MM.1S (cell line): ENCODE data around the gene ADGRV1.

ENCODE experiments used
- CTCF ChIP-seq: fragments of 300-600 bp; sonication (generic); IDR thresholded peaks from 2 replicates; pipeline ENCODE4 v1.5.1; 2016; ENCODE audit warnings: antibody characterized with exemption, low read length, mixed read lengths
- EZH2 ChIP-seq: fragments of 300-600 bp; sonication (generic); optimal IDR thresholded peaks from 2 replicates; pipeline ENCODE3; 2017; ENCODE audit warnings: low read depth, mild to moderate bottlenecking, antibody characterized with exemption, low read length, mixed read lengths
- EZH2phosphoT487 ChIP-seq: fragments of 300-600 bp; sonication (generic); IDR thresholded peaks from 2 replicates; pipeline ENCODE4 v1.6.1; 2018; ENCODE audit warnings: antibody characterized with exemption, low read length

- TF ChIP-seq EZH2 (no peak), CTCF (no peak), EZH2phosphoT487 (no peak)
These were observed 359.5 kb downstream of the ADGRV1 start for GRCh38 chr5:90917928-90918668.
